ENCODE data around the gene TMEM258.

TMEM258 gene

DNA sequence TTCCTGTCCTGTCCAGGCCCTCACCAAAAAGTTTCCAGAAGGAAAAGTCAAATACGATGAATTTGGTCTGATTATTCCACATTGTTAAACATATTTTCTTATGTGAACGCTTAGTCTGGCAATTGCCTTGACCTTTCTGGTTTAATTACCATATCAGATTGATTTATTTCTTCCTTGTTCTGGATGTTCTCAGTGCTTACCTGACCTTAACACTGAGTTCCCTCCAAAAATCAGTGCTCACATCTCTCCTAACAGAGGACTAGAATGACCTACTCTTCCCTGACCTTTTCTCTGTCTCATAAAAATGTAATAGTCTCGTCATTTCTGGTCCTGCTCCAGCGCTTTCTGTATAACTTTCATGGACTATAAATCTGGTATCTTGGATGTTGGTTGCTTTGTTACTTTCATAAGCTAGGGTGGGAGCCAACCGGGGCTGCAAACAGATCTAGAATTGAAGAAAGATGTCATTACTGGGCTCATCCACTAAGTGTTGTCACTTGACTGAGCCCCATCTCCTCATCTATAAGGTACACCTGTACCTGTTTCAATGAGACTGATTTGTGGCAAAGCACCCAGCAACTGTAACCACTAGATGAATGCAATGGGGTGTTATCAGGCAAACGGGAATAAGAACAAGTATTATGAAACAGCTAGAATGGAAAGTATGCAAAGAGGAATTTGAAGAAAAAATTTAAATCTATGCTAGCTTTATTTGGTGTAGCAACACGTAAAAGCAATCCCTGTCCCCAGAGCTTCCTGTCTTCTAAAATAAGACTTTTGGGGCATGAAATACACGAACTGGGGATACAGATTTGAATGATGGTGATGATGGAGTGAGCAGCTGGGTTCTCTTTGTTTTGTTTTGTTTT lies 38.1 kb upstream of the TMEM258 start:
- Mint-ChIP-seq H3K36me3 (ENCODE audit: low read depth) (peaks cover 36% of the 10 kb centered on the region), H3K9me3 (no peaks in the 10 kb centered on the region), H3K4me1 (ENCODE audit: low read depth) (peaks cover 66% of the 10 kb centered on the region), H3K27ac (peak overlapping the region; percentile 97), H3K27me3 (ENCODE audit: low read depth) (no peaks in the 10 kb centered on the region), H3K4me3 (peak overlapping the region; percentile 91)
- DNase-seq (ENCODE audit: low spot score): no peak

DNA sequence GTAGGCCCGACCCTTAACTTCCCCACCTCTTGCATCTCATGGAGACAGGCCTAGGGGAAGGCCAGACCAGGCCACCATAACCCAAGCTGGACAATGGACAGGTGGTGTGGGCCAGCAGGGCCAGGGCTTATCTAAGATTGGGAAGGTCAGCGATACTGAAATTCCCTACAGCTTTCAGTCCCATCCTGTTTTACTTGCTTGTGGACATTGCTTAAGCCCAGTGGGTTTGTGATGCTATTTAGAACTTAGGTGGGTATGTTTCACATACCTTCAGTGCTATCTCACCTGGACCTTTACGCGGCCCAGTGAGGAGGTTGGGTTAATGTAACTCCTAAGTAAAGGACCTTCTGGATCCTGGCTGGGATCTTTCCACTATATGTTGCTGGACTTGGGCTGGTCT lies 37.4 kb upstream of the TMEM258 start:
- peaks cover 62% of the 10 kb centered on the region for H3K4me1 Mint-ChIP-seq (ENCODE audit: low read depth)
- H3K36me3 Mint-ChIP-seq (ENCODE audit: low read depth): peaks cover 36% of the 10 kb centered on the region
- DNase-seq (ENCODE audit: low spot score): no peak
- peak overlapping the region; percentile 91 for H3K4me3 Mint-ChIP-seq
- H3K27me3 Mint-ChIP-seq (ENCODE audit: low read depth): no peaks in the 10 kb centered on the region
- no peaks in the 10 kb centered on the region for H3K9me3 Mint-ChIP-seq
- H3K27ac Mint-ChIP-seq: peak overlapping the region; percentile 96

DNA sequence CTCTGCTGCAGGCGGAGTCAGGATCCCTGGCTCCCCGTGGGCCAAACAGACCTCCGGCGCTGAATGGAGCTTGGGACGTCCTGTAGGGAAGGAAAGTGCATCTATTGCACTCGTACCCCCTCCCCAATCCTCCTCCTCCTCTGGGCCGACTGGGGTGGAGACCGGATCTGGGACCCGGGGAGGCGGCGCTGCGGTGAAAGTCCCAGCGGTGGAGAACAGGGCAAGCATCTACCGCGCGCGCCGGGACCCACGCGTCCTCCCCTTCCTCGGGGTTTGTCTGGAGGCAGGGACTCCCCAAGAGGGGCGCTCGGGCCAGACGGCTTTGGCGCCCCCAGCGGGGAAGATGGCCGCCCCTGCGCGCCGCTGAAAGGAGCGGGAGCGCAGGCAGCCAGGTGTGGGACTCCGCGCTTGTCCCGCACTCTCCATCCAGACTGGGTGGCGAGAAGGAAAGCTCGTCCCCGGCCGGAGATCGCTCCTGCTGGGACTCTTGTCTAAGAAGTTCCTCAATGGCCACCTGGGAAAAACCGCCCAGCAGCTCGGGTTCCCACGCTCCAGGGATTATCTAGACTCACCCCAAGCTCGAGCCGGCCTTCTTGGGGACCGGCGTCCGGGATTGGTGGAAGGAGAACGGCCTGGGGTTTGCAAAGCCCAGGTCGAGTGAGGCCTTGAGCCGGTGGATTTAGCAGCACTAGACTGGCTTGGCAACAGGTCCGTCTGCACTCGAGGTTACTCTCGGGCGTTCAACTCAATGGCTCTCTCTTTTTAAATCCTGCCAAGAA lies 36.4 kb upstream of the TMEM258 start:
- H3K4me3 Mint-ChIP-seq: peak overlapping the region; percentile 91
- peak; percentile 61 for DNase-seq (ENCODE audit: low spot score)
- H3K27me3 Mint-ChIP-seq (ENCODE audit: low read depth): no peaks in the 10 kb centered on the region
- peaks cover 56% of the 10 kb centered on the region for H3K4me1 Mint-ChIP-seq (ENCODE audit: low read depth)
- no peaks in the 10 kb centered on the region for H3K9me3 Mint-ChIP-seq
- peaks cover 33% of the 10 kb centered on the region for H3K36me3 Mint-ChIP-seq (ENCODE audit: low read depth)
- peak overlapping the region; percentile 96 for H3K27ac Mint-ChIP-seq

DNA sequence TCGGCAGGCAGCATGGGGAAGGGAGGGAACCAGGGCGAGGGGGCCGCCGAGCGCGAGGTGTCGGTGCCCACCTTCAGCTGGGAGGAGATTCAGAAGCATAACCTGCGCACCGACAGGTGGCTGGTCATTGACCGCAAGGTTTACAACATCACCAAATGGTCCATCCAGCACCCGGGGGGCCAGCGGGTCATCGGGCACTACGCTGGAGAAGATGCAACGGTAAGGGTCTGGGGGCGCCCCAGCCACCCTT lies 35.9 kb upstream of the TMEM258 start:
- Mint-ChIP-seq H3K9me3 (no peaks in the 10 kb centered on the region), H3K27me3 (ENCODE audit: low read depth) (no peaks in the 10 kb centered on the region), H3K36me3 (ENCODE audit: low read depth) (peaks cover 28% of the 10 kb centered on the region), H3K27ac (peak overlapping the region; percentile 96), H3K4me1 (ENCODE audit: low read depth) (peaks cover 51% of the 10 kb centered on the region), H3K4me3 (peak overlapping the region; percentile 91)
- DNase-seq (ENCODE audit: low spot score): no peak

DNA sequence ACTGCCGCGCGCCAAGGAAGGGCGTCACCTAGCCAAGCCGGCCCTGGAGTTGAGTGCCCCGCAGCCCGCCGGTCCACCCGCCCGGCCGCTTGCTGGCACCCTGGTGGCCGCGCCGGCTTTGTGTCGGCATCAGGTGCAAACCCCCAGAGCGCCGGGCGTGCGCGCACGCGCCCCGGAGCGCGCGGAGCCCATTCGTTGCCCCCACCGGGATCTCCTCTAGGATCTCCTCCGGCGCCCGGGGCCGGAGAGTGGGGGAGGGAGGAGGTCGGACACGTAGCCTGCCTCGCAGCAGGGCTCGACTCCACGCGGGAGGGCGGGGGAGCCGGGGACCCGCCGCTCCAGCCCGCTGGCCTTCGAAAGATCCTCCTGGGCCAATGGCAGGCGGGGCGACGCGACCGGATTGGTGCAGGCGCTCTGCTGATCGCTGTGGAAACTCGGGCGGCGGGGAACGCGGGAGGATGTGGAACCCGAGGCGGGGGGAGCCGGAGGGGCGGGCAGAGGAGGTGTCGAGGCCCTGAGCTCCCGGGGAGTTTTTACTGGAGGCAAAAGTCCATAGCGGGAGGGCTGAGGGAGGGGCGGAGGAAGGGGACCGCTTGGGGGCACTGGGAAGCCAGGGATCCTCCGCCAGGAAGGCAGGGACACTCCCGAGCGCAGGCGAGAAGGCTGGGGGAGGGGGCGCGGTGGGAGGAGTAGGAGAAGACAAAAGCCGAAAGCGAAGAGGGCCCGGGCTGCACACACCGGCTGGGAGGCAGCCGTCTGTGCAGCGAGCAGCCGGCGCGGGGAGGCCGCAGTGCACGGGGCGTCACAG lies 35.4 kb upstream of the TMEM258 start, which contains the start of gene FADS2:
TSS of gene FADS2 (plus strand) at position 730 of the 808 bp plus-strand sequence. CDS start 91 bp downstream, outside the sequence.
- H3K27ac Mint-ChIP-seq: peak within 1 kb of the TSS; percentile 96
- H3K4me1 Mint-ChIP-seq (ENCODE audit: low read depth): peaks cover 46% of the 10 kb centered on the region
- peak within 1 kb of the TSS; percentile 91 for H3K4me3 Mint-ChIP-seq
- no peaks in the 10 kb centered on the region for H3K9me3 Mint-ChIP-seq
- peak; percentile 93 for DNase-seq (ENCODE audit: low spot score)
- peaks cover 29% of the 10 kb centered on the region for H3K36me3 Mint-ChIP-seq (ENCODE audit: low read depth)
- no peaks in the 10 kb centered on the region for H3K27me3 Mint-ChIP-seq (ENCODE audit: low read depth)

DNA sequence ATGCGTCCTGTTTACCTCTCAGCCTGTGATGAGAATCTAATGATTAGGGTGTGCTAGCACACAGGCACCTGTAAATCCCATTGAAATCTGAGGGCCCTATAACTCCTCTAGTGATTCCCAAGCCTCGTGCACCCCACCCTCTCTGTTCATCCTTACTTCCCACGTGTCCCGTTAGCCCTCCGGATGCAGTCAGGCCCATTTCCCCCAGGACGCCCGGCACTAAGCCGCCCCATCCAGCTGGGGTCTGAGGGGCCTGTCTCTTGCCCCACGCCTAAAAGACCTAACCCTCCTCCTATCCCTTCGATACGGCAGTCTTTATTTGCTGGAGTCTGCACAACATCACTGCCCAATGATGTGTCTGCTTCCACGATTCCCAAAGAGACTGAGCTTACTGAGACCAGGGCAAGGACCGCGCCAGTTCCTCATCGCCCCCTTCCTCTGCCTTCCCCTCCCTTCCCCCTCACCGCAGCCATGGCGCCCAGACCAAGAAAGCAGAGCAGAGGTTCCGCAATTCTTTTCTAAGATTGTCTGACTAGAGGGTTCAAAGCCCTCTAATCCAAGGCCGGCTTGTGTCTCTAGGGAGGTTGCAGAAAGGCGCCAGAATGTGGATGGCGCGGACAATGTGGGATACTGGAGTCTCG lies 34.7 kb upstream of the TMEM258 start:
- peaks cover 24% of the 10 kb centered on the region for H3K36me3 Mint-ChIP-seq (ENCODE audit: low read depth)
- H3K4me3 Mint-ChIP-seq: peak overlapping the region; percentile 91
- peaks cover 38% of the 10 kb centered on the region for H3K4me1 Mint-ChIP-seq (ENCODE audit: low read depth)
- H3K9me3 Mint-ChIP-seq: no peaks in the 10 kb centered on the region
- H3K27ac Mint-ChIP-seq: peak overlapping the region; percentile 96
- no peaks in the 10 kb centered on the region for H3K27me3 Mint-ChIP-seq (ENCODE audit: low read depth)
- no peak for DNase-seq (ENCODE audit: low spot score)

DNA sequence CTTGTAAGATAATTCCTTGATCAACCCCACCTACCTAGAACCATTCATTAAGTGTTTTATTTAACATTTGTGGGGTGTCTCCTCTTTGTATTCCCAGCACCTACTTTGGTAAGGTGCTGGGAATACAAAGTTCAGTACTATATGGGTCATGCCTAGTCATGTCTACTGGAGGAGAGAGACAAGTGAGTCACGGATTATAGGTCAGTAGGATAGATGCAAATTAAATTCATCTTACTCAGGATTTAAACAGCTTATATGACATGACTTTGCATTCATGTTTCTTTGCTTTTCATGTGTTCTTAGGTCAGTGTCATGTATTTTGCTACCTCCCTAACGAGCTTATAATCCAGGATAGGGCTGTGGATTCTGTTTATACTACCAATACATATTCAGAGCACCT lies 27.8 kb upstream of the TMEM258 start:
- Mint-ChIP-seq H3K27ac (no peak overlapping the region), H3K9me3 (no peaks in the 10 kb centered on the region), H3K27me3 (ENCODE audit: low read depth) (no peaks in the 10 kb centered on the region), H3K36me3 (ENCODE audit: low read depth) (peaks cover 10% of the 10 kb centered on the region), H3K4me3 (no peak overlapping the region), H3K4me1 (ENCODE audit: low read depth) (peaks cover 3% of the 10 kb centered on the region)
- no peak for DNase-seq (ENCODE audit: low spot score)

DNA sequence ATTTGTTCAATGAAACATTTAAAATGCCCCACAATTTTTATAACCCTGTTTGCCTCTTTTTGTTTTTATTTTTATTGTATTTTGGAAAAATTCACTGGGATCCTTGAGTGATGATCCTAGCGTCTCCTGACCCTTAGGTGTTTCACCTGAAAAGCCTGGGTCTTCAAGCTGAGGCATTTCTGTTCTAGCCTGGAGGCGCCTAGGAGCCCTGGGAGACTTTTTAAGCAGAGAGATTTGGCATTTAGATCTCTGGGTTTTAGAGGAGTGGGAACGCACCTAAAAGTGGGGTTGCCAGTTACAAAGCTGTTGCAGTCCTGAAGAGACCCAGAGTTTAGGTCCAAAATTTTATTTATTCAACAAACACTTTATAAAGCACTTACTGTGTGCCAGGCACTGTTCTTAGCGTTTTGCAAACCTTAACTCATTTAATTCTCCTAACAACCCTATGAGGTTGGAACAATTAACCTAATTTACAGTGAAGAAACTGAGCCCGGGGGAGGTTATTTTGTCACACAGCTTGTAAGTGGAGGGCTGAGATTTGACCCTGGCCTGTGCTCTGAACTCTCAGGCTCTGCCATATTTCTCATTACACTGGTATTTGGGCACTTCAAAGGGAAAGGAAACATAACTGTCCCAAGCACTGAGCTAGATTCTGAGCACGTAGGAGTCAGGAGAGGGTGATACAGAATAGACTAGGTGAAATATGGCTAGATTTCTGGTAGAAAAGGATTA lies 25.2 kb upstream of the TMEM258 start:
- no peaks in the 10 kb centered on the region for H3K27me3 Mint-ChIP-seq (ENCODE audit: low read depth)
- H3K36me3 Mint-ChIP-seq (ENCODE audit: low read depth): peaks cover 26% of the 10 kb centered on the region
- H3K27ac Mint-ChIP-seq: peak overlapping the region; percentile 84
- H3K4me1 Mint-ChIP-seq (ENCODE audit: low read depth): peaks cover 12% of the 10 kb centered on the region
- H3K9me3 Mint-ChIP-seq: no peaks in the 10 kb centered on the region
- H3K4me3 Mint-ChIP-seq: peak overlapping the region; percentile 82
- no peak for DNase-seq (ENCODE audit: low spot score)

DNA sequence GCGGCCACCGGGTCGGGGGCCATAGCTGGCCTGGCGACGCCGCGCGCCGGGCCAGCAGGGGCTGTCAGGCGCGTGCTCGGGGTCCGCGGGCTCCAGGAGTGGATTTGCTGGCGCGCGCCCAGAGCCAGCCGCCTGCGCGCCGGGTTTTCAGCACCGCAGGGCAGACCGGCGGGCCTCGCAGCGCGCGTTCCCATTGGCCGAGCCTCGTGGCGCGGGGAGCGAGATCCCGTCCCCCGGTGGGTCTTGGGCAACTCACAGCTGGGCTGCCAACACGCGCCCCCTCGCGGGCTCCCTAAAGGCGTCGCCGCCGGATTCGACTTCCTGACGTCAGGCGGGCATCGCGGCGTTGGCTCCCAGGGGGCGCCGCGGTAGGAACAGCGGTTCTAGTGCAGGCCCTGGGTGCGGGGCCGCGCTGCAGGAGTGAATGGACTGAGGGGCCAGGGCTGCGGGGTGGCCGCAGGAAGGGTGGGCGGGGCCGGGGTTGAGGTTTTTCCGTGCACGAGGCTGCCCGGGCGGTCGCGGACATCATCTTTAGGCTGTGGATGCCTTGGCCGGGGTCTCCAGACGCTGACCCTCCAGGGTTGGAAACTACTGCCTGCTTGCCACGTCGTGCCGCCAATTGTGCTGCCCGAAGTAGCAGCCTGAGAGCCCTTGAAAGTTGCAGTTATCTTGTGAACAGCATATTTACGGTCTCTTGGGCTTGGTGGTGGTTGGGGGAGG lies 24.5 kb upstream of the TMEM258 start, which contains the start of gene FADS1:
TSS of gene FADS1 (minus strand) at position 268 of the 720 bp plus-strand sequence. CDS start at position 194, 74 bp downstream.
- H3K27me3 Mint-ChIP-seq (ENCODE audit: low read depth): no peaks in the 10 kb centered on the region
- H3K27ac Mint-ChIP-seq: peak within 1 kb of the TSS; percentile 98
- DNase-seq (ENCODE audit: low spot score): peak; percentile 94

DNA sequence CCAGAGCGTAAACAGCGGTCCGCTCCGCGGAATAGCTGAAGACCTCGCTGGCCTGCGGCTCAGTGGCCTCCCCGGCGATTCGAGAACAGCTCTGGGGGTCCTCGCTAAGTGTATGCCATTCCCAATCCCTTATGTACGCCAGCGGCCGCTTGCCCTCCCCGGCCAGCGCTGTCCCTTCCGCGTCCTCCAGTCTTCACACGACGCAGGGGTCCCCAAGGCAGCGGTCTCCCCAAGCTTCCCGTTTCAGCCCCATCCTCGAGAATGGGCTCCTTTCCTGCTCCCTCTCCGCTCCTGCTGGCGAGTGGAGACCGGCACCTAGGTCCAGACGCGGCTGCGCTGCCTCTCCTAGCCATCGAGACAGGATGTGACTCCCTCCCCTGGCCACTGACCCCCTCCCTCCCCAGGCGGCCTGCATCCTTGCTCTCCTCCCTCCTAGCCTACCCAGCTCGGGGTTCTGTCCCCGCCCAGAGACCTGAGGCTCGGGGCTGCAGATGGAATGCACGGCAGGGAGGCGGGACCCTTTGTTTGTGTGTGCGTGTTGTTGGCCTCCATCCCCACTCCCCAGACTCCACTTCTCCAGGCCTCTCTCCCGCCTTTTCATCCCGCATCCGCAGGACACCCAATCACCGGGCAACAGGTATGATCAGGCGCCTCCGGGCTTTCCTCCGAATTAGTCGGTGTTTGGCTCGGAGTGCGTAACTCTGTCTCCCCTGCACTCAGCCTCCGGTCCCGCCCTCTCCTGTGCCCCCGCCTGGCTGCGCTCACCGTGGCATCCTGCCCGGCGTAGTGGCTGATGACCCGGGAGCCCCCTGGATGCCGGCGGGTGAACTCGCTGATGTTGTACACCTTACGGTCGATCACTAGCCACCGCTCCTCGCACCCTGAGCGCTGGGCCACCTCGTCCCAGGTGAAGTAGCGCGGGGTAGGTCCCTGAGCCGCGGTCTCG lies 23.7 kb upstream of the TMEM258 start:
- Mint-ChIP-seq H3K9me3 (no peaks in the 10 kb centered on the region), H3K4me3 (peak overlapping the region; percentile 97), H3K4me1 (ENCODE audit: low read depth) (peaks cover 12% of the 10 kb centered on the region), H3K36me3 (ENCODE audit: low read depth) (peaks cover 37% of the 10 kb centered on the region), H3K27ac (peak overlapping the region; percentile 98), H3K27me3 (ENCODE audit: low read depth) (no peaks in the 10 kb centered on the region)
- DNase-seq (ENCODE audit: low spot score): peak; percentile 64

More for the DNA sequence above, 24.5 kb upstream of the TMEM258 start, which contains the start of gene FADS1:
- Mint-ChIP-seq H3K4me1 (ENCODE audit: low read depth) (peaks cover 12% of the 10 kb centered on the region), H3K9me3 (no peaks in the 10 kb centered on the region), H3K36me3 (ENCODE audit: low read depth) (peaks cover 31% of the 10 kb centered on the region), H3K4me3 (peak within 1 kb of the TSS; percentile 97)

DNA sequence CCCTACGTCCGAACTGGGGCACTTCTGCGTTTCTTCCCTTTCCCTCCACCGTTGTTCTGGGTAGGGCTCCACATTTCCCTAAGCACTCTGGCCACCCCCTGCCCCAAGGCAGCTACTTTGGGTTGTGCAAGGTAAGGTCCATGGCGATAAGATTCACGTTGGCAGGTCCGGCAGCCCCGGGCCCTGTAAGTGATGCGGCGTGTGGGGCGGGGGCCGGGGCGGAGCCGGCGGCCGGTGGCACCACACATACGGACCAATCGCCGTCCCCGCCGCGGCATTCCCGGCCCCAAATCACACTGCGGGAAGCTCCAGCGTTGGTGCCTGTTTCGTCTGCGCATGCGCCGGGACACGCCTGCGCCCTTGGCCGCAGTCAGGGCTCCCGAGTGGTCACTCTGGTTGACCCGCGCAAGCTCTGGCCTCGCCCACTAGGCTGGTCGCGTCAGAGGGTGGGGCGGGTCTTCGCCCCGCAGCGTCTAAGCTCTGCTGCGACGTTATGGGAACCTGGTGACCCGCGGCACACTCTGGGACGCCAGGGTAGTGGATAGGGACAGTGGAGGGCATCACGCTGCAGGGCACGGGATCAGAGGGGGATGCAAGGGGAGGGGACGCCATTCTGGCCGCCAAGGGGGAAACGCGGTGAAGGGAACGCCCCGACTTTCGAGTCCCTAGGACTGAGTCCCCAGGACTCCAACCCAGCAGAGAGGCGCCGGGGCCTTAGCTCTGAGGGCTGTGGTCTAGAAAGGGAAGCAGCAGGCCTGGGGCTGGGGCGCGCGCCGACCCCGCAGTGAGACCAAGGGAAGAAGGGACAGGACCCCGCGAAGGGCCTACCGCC lies 22.8 kb upstream of the TMEM258 start:
- Mint-ChIP-seq H3K27ac (peak overlapping the region; percentile 98), H3K4me3 (peak overlapping the region; percentile 97), H3K9me3 (no peaks in the 10 kb centered on the region), H3K27me3 (ENCODE audit: low read depth) (no peaks in the 10 kb centered on the region), H3K4me1 (ENCODE audit: low read depth) (peaks cover 12% of the 10 kb centered on the region), H3K36me3 (ENCODE audit: low read depth) (peaks cover 43% of the 10 kb centered on the region)
- DNase-seq (ENCODE audit: low spot score): peak; percentile 90
